HG03457 (cell line): ENCODE measurements around the gene CCDC181.
"Not testable (repeated sequence)": the region's sequence is repeated elsewhere in the genome, so short reads cannot be mapped to it uniquely, and the experiment has no call there.

ENCODE experiments used
- ATAC-seq: cut with Tn5 transposase; IDR thresholded peaks from one replicate; pipeline ENCODE4 v1.9.1; 2021; ENCODE audit warnings: moderate number of reproducible peaks; ENCODE audit not compliant: unreplicated experiment

CCDC181 gene

DNA sequence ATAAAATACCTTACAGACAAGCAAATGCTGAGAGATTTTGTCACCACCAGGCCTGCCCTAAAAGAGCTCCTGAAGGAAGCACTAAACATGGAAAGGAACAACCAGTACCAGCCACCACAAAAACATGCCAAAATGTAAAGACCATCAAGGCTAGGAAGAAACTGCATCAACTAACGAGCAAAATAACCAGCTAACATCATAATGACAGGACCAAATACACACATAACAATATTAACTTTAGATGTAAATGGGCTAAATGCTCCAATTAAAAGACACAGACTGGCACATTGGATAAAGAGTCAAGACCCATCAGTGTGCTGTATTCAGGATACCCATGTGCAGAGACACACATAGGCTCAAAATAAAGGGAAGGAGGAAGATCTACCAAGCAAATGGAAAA is 24.7 kb downstream of the CCDC181 start:
- ATAC-seq: not testable (repeated sequence)

DNA sequence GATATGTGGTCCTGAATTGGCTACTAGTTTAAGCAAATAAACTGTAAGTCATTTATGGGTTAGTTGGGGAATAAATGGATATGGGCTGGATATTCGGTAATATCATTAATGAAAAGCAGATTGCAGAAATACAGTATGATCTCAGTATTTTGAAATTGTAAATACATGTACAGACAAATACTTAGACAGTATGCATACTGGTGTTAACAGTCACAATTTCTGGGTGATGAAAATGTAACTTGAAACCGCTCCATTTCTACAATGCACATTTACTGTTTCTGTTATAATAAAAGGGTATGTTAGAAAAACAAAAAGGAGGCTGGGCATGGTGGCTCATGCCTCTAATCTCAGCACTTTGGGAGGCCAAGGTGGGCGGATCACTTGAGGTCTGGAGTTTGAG is 31.3 kb downstream of the CCDC181 start:
- ATAC-seq: no peak

DNA sequence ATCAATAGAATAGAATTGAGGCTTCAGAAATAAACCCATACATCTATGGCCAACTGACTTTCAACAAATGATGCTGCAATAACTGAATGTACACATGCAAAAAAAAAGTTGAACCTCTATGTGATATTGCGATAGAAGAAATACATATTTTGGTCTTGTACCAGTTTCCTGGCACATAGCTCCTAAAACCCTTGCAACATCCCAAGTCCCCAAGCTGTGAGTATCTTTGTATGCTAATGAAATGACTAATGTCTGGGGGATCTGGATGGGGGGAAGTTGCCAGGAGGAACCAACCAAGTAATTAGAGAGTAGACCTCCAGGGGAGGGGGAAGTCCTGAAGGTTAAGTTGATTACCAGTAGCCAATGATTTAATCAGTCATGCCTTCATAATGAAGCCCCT is 34.9 kb downstream of the CCDC181 start:
- ATAC-seq: no peak

DNA sequence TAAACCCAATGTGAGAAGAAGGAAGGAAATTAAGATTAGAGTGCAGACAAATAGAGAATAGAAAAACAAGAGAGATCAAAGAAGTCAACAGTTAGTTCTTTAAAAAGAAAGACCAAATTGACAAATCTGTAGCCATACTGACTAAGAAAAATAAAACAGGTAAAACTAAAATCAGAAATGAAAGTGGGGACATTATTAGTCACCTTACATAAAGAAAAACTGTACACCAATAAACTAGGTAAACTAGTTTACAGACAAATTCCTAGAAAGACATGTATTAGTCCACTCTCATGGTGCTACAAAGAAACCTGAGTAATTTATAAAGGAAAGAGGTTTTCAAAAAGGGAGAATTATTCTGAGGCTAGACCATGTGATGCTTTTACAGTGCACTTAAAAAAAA is 37.0 kb downstream of the CCDC181 start:
- peak; percentile 80 for ATAC-seq

DNA sequence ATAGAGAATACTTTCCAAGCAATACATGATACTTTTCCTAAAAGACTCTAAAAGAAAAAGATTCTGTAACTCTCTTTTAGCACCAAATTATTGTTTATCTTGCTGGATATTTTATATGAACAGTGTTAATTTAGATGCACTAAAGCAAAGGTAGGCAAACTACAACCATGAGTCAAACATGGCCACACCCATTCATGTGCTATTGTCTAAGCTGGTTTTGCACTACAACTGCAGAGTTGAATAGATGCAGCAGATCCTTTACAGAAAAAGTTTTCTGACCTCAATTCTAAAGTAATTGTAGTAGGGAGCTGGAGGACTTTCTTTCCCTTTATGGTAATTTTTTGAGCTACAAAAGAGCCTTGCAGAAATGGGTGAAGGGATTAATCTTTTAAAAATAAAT is 39.9 kb downstream of the CCDC181 start:
- ATAC-seq: no peak

DNA sequence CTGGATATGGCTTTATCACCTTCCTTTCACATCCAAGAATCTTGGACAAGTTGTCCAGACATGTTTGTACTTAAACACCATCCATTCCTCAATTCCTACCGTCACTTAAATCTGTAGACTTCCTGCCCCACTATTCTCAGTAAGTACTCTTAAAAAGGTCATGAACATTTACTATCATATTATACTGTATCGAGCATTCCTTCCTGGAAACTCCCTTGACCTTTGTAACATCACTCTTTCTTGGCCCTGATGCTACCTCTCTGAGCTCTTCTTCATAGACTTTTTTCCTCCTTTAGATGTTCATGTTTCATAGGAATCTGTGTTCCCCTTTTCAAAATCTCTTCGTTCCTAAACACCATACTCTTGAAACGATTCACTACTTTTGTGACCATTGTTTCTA is 43.8 kb downstream of the CCDC181 start:
- ATAC-seq: no peak

DNA sequence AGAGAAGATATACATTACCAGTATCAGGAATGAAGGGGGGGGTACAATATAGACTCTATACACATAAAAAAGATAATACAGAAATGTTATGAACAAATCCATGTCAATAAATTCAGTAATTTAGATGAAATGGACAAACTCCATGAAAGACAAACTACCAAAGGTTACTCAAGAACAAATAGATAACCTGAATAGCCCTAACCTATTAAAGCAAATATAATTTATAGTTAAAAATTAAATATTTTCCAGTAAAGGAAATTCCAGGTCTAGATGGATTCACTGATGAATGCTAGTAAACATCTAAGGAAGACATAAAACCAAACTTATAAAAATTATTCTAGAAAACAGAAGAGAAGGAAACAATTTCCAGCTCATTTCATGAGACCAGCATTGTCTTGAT is 46.1 kb downstream of the CCDC181 start:
- ATAC-seq: no peak

DNA sequence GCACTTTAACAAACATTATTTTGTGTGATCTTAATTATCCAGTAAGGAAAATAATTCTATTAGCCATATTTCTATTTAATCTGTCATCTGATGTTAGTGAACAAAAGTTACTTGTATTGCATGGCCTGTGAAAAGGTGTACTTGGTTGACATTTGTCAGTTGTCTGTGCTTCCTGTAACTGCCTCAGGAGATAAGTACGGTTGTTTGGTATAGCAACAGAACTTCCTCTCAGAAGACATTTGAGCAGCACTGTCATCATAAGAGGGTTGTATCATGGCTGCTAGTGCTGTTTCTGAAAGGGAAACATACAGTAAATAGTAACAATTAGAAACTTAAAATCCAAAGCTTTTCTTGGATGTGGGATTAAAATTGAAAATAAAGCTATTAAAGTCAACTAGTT is 55.9 kb downstream of the CCDC181 start:
- no peak for ATAC-seq

DNA sequence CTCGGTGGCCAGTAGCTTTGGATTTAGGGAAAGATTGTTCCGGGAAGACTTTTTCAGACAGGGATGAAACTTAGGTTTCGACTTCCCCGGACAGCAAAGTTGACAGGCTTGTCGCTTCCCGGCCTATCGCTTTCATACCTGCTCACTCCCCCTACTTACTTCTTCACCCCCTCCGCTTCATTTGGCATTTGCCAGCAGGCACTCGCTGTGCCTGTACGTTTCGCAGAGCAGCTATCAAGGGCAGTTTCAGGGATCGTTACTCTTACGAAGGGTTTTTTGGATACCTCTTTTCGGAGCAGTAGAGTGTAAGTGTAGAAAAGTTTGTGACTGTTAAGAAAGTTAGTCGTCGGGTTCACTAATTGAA is 58.9 kb downstream of the CCDC181 start:
- no peak for ATAC-seq

DNA sequence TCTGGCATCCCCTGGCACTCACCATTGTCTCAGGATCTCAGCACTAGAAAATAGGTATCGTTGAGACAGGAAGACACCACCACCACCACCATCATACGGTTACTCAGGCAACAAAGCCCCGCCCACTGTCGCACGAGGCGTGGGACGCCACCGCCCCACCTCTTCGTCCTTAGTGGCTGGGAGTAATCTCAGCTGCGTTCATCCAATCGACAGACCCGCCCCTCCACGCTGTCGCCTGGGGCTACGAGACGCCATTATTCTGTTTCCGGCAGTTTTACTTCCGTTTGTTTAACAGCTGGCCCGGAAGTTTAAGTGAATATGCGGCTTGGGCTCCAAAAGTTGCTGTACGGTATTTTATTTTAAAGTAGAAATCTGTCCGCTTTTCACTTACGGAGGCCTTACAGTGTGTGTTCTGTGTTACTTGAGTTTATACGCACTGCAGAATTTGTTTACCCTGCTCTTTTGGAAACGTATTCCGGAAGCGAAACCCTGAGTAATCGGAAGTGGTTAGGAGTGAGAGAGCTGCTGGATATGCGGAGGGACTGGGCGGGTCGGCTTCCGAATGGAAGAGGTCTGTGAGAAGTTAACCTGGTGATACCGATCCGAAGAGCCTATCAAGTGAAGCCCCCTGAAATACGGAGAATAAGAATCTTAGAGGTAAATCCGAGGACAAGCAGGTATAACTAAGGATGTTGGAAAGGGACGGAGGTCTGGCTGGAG is 59.4 kb downstream of the CCDC181 start, which contains the start of the genes BLZF1 and NME7:
BLZF1 (plus strand) TSS at position 510 of the 720 bp plus-strand sequence. CDS start 1,328 bp downstream, outside the sequence.
NME7 (minus strand) TSS at position 112 of the 720 bp plus-strand sequence; CDS start at position 25, 87 bp downstream.
- ATAC-seq: peak; percentile 93

DNA sequence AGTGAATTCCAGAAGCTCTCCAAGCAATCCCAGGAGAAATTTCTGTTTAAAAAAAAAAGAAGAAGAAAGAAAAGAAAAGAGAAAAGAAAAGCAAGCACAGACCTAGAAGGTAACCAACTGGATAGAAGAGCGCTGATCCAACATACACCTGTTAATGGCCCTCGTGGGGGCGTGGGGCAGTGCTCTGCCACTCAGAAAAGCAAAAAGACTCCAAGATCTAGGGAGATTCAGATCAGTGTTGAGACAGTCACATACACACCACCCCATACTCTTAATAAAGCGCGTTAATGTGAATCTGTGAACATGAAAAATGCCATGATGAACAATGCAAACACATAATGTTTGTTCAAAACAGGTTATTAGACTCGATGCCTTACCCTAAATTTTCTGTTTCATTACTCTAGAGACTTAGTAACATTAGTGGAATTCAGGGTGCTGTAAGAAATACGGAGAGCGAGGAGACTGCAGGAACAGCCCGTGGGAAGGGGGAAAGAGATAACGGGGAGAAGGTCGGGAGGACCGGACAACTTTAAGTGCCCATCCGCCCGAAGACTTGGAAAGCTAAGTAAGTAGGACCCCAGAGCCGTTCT is 60.1 kb downstream of the CCDC181 start:
- ATAC-seq: no peak

DNA sequence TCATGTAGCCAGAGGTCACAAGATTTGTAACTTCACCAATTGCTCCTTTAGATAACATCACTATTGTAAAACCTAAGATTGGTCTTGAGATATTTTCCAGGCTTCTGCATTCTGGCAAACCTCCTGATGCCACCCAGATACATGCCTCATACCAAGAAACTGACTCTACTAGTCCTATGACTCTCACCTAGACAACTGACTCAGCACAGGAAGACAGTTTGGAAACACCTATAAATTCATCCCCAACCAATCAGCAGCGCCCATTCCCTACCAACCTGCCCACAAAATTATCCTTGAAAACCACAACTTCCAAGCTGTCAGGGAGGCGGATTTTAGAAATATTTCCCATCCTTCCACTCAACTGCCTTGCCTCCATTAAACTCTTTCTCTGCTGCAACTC is 62.3 kb downstream of the CCDC181 start:
- ATAC-seq: no peak

DNA sequence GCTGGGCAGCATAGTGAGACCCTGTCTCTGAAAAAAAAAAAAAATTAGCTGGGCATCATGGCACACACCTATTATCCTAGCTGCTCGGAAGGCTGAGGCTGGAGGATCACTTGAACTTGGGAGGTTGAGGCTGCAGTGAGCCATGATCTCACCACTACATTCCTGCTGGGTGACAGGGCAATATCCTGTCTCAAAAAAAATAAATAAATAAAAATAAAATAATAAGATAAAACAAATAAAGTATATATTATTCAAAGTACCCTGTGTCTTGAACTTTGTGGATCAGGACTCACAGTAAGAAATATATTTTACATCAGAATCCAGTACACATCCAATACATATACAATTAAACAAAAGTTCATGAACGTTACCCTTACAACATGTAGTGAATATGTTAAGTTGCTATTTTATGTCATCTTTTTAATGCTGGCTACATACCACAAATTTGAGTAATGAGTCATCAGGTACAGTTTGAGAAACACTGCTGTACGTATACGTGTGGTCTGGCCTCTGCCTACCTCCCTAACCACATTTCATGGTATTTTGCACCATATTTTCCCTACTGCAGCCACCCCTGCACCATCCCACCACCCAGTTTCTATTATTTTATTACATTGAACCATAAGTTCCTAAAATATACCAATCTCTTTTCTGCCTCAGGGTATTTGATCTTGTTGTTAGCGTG is 64.1 kb downstream of the CCDC181 start:
- no peak for ATAC-seq

DNA sequence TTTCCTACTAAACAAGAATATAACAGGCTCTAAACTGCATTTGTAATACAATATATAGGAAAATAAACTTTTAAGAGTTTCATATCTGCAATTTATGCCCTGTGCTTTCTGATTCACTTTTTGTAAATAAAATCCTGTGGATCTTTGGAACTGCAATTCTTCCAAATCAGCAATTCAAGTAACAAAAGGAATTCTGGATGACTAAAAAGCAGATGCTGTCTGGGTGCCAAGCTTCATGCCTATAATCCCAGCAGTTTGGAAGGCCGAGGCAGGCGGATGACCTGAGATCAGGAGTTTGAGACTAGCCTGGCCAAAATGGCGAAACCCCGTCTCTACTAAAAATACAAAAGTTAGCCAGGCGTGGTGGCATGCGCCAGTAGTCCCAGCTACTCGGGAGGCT is 66.0 kb downstream of the CCDC181 start:
- ATAC-seq: no peak

DNA sequence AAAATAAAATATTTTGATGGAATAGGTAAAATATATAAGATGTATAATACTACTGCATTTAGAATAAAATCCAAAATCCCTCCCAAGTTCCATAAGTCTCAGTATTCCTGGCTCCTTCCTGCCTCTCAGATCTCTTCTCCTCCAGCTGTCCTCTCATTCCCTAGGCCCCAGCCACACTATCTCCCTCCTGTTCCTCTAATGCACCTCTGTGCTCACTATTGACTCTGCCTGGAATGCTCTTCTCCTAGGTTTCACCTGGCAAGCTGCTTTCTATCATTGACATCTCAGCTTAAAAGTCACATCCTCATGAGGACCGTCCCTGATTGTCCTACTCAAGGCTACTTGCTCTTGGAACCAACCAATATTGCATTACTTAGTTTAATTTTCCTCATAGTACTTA is 66.9 kb downstream of the CCDC181 start:
- no peak for ATAC-seq

DNA sequence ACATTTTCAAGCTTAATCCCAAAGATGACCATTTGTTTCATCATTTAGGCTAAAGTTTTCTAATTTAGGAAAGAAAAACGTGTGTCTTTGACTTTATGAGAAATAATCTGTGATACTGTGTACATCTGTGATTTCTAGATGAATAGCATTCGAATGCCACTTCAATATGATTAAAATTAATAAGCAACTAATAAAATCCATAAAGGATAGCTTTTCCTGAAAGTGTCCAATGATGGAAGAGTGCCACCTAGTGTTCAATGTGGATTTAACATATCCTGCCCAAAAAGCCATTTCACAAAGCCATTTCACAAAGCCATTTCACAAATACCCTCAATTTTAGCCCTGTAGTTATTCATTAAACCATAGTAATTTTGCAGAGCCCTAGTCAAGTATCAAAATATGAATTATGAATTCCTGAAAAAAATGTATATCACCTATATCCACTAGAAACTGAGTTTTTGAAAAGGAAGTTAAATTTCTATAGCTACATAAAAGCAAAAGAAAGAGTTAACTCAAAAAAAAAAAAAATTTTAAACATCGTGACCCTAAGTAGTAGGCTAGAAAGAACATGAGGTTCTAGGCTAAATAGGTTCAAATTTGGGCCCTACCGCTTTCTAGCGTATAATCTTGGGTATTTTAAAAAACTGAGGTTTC is 78.8 kb downstream of the CCDC181 start:
- no peak for ATAC-seq

DNA sequence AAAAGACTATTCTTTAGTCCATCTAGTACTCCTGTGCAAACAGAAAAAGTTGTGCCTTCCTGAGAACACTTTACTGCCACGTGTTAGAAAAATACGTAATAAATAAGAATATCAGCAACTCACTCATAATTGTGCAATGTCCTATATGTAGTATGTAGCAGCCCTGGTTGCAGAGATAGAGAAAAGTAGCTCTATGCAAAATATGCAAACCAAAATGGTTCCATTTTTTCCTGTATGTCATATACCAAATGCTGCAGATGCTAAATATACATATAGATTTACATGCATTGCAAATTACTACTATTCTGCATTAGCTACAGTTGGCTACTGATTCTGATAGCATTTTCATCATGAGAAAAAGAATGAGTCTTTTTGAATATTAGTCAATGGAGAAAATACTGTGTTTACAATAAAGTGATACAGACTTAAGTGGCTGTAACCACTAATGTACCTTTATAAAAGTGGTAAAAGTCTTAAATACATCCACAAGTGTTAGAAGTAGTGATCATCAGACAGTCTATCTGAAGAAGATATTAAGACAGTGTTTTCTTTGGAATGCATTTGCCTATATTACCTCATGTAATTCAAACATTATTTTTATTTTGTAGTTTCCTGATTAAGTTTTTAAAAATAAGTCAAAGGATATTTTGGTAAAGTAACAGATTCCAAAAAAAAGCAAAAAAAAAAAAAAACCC is 79.4 kb downstream of the CCDC181 start:
- no peak for ATAC-seq

DNA sequence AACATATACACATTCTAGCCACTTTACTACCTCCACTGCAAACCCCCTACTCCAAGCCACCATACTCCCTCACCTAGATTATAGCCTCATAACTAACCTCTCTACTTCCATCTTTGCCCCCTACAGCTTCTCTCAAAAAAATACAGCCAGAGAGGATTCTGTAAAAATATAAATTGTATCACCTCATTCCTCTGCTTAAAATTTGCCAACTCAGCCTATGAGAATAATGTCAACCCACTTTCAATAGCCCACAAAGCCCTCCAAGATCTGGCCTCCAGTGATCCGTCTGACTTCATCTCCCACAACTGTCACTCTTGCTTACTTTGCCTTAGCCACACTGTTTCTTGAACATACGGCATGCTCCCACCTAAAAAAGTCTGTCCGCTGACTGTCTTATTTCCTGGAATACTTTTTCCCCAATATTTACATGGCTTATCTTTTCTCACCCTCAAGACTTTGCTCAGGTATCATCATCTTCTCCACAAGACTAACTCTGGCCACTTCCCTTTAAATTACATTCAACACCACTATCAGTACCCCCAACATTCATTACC is 81.2 kb downstream of the CCDC181 start:
- ATAC-seq: no peak

DNA sequence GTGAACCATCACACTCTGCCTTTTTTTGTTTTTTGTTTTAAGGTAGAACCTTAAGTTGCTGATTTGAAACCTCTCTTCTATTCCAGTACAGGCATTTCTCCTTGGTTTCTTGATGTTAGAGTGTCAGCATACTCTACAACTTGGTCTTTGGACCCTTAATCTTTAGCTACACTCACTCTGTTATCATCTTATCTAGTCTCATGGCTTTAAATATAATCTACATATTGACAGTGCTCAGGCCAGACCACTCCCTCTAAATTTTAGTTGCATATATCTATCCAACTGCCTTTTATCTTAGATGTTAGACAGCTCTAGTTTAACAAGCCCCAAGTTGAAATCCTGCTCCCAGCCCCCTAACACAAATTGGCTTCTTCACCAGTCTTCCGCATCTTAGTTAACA is 81.8 kb downstream of the CCDC181 start:
- ATAC-seq: no peak
